Brain microvascular endothelial cell (primary cell): ENCODE data around the gene EIF2B1.
"Not testable (repeated sequence)": the region's sequence is repeated elsewhere in the genome, so short reads cannot be mapped to it uniquely, and the experiment has no call there.

Experiments used
- DNase-seq: peaks from one replicate; pipeline ENCODE4 v3.0.0-alpha.2; 2020
- H3K27ac ChIP-seq: fragments of 250-450 bp; sonication (Bioruptor Pico); 2 replicates; pipeline ENCODE4 v1.5.1; 2020; ENCODE audit warnings: mild to moderate bottlenecking, moderate library complexity
- H3K27me3 ChIP-seq: fragments of 250-450 bp; sonication (Bioruptor Pico); replicated peaks from 2 replicates; pipeline ENCODE4 v1.5.1; 2020; ENCODE audit warnings: mild to moderate bottlenecking
- H3K36me3 ChIP-seq: fragments of 250-450 bp; sonication (Bioruptor Pico); replicated peaks from 2 replicates; pipeline ENCODE4 v1.5.1; 2020; ENCODE audit warnings: mild to moderate bottlenecking
- H3K4me3 ChIP-seq: 2 replicates; pipeline ENCODE4 v1.5.1; 2011; ENCODE audit warnings: low read depth, mild to moderate bottlenecking, control low read depth, low read length, moderate library complexity
- in situ Hi-C: cut with HindIII; loops from 2 replicates; pipeline ENCODE4 v1.10.0; 2017; ENCODE audit warnings: low sequenced_read_pairs, low pct_ligation_motif_present
- TF ChIP-seq, protein P1 (sequence below): IDR thresholded peaks from 2 replicates; pipeline ENCODE4 v1.5.1; 2011; ENCODE audit warnings: low read depth, mild to moderate bottlenecking, moderate library complexity, low read length, control low read depth, inconsistent platforms; ENCODE audit errors: missing control alignments

EIF2B1 gene

DNA sequence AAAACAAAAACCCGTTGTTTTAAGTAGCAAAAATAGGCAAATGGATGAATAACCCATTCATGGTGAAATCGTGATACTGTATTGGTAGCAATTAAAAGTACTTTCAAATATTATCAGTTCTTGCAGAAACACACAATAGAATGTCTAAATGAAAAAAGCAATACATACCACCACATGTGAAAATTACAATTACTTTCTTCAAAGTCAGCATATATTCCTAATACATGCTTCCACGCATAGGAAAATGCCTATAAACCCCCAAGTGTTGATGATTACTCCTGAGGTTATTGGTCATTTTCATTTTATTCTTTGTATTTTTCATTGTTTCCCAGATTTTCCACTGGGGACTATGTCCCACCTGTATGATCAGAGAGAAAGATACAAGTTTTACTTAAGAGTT, 16.3 kb downstream of the EIF2B1 start:
- Histone ChIP-seq H3K27ac (no peak overlapping the region), H3K27me3 (no peaks in the 10 kb centered on the region), H3K4me3 (no peak overlapping the region), H3K36me3 (peaks cover 82% of the 10 kb centered on the region)
- in situ Hi-C loops, result no loop called here
- TF ChIP-seq, protein P1, sequence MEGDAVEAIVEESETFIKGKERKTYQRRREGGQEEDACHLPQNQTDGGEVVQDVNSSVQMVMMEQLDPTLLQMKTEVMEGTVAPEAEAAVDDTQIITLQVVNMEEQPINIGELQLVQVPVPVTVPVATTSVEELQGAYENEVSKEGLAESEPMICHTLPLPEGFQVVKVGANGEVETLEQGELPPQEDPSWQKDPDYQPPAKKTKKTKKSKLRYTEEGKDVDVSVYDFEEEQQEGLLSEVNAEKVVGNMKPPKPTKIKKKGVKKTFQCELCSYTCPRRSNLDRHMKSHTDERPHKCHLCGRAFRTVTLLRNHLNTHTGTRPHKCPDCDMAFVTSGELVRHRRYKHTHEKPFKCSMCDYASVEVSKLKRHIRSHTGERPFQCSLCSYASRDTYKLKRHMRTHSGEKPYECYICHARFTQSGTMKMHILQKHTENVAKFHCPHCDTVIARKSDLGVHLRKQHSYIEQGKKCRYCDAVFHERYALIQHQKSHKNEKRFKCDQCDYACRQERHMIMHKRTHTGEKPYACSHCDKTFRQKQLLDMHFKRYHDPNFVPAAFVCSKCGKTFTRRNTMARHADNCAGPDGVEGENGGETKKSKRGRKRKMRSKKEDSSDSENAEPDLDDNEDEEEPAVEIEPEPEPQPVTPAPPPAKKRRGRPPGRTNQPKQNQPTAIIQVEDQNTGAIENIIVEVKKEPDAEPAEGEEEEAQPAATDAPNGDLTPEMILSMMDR, result no peak
- no peak for DNase-seq

DNA sequence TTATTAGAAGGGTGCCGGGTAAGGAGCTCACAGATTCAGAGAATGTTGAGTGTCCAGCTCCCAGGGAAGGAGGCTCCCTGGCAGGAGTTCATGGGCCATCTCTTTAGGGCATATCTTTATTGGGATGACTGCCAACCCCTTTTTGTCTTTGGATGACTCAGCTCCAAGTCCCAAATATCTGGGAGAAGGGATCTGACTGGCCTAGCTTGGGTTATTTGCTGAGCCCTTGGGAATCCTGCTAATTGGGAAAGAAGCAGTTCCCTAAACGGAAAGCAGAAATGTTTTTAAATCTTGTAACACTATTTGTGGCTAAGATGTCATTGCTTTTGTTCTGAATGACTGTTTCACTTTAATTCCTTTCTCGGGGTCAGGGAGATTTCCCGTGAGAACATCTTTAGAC, 19.0 kb downstream of the EIF2B1 start:
- Histone ChIP-seq H3K36me3 (peaks cover 79% of the 10 kb centered on the region), H3K27me3 (no peaks in the 10 kb centered on the region), H3K27ac (peak overlapping the region; percentile 19), H3K4me3 (no peak overlapping the region)
- no peak for DNase-seq
- TF ChIP-seq, protein P1, result no peak
- in situ Hi-C loops, result no loop called here

DNA sequence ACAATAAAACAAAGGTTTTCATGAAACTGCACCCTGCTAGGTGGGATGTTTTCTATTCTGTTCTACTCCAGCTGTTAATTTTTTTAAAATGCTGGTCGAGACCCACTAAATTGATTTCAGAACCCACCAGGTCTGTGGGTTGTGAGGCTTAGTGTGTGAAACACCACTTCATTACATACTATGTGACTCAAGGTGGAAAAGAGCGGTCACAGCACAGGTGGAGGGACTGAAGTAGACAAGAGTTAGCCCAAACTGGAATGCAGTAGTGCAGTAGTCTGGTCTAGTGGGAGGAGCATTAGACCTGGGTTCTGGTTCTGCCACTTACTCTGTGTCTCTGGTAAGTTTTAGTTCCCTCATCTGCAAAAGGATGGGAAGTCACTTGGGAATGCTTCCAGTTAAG, 19.4 kb downstream of the EIF2B1 start:
- TF ChIP-seq, protein P1, result no peak
- Histone ChIP-seq H3K36me3 (peaks cover 79% of the 10 kb centered on the region), H3K27ac (no peak overlapping the region), H3K27me3 (no peaks in the 10 kb centered on the region), H3K4me3 (no peak overlapping the region)
- in situ Hi-C loops, result no loop called here
- no peak for DNase-seq

DNA sequence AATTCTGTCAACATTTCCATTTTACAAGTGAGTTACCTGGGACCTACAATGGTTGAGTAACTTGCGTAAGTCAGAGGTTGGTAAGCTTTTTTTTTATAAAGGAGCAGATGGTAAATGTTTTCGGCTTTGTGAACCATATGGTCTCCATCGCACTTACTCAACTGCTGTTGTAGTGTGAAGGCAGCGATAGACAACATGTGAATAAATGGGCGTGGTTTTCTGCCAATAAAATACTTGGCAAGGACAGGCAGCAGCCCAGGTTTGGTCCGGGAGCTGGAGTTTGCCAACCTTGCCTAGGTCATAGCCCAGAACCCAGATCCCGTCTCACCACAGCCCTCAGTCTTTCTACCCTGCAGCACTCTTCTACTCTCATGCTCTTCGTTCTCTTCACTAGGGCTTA, 25.3 kb downstream of the EIF2B1 start:
- DNase-seq, result no peak
- in situ Hi-C loops, result no loop called here
- H3K4me3 ChIP-seq, result no peak overlapping the region

DNA sequence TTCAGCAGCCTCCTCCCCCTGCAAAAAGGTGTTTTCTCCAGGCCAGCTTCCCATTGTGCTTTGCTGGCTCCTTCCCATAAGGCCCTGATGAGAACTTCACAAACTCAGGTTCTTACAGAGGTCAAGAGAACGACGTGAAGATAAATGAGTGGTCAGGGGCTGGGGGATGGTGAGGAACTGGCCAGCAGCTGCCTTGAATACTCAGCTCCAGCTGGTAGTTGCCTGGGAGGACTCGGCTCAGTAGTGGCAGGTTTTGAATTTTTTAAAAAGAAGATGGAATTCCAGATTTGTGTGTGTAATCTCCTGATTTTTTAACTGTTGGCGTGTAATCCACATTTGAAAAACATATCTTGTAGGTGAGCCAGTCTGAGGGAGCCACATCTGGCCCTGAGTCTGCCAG, 25.7 kb downstream of the EIF2B1 start:
- Histone ChIP-seq H3K36me3 (peaks cover 61% of the 10 kb centered on the region), H3K4me3 (no peak overlapping the region), H3K27me3 (no peaks in the 10 kb centered on the region), H3K27ac (no peak overlapping the region)
- DNase-seq, result no peak
- in situ Hi-C loops, result no loop called here
- TF ChIP-seq, protein P1, result no peak

More for the DNA sequence above, 25.3 kb downstream of the EIF2B1 start:
- TF ChIP-seq, protein P1, result no peak
- H3K27ac ChIP-seq, result no peak overlapping the region
- H3K36me3 ChIP-seq, result peaks cover 65% of the 10 kb centered on the region
- no peaks in the 10 kb centered on the region for H3K27me3 ChIP-seq

DNA sequence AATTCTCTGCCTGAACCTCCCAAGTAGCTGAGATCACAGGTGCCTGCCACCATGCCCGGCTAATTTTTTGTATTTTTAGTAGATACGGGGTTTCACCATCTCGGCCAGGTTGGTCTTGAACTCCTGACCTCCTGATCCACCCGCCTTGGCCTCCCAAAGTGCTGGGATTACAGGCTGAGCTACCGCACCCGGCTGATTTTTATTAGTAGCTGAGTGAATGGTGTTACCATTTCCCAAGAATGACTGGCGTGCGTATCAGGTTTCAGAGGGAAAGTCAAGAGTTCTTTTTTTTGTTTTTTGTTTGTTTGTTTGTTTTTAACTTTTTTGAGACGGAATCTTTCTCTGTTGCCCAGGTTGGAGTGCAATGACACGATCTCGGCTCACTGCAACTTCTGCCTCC, 30.0 kb downstream of the EIF2B1 start:
- in situ Hi-C loops, H3K27ac ChIP-seq, DNase-seq, H3K4me3 ChIP-seq, H3K27me3 ChIP-seq: not testable (repeated sequence)
- peaks cover 37% of the 10 kb centered on the region for H3K36me3 ChIP-seq
